Stomach (tissue), 4 donors: ENCODE data around the gene ITPR1.

Experiments
- POLR2A ChIP-seq, 4 donors: fragments of 450-650 bp; IDR thresholded peaks; one replicate each; pipeline ENCODE4 v1.6.1; 2016; ENCODE audit warnings: antibody characterized with exemption in 4 of 4, control low read depth in 2 of 4, mild to moderate bottlenecking in 1 of 4, moderate library complexity in 1 of 4
- TF ChIP-seq, protein P1 (sequence below), 7 experiments: fragments of 450-650 bp in 4 of 7; fragments of 200-600 bp in 3 of 7; sonication (generic) in 3 of 7; IDR thresholded peaks; one replicate each; pipeline ENCODE4 v1.5.1; 2016 to 2019; ENCODE audit warnings: antibody characterized with exemption in 7 of 7, control low read depth in 2 of 7, mild to moderate bottlenecking in 1 of 7

DNA sequence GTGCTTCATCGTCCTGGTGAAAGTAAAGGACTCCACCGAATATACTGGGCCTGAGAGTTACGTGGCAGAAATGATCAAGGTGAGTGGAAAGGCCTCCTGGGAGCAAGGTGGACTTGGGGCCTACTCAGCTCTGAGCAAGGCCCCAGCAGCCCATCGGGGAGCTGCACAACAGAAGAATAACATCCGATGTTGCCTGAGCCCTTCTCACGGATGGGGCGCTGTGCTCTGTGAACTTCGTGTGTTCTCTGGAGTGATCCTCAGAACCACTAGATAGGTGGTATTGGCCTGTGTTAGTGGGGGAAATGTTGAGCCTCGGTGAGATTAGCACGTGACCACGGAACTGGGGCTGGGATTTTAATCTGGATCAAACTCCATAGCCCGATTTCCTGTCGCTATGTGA is 325.0 kb downstream of the ITPR1 start:
- TF ChIP-seq, protein P1, sequence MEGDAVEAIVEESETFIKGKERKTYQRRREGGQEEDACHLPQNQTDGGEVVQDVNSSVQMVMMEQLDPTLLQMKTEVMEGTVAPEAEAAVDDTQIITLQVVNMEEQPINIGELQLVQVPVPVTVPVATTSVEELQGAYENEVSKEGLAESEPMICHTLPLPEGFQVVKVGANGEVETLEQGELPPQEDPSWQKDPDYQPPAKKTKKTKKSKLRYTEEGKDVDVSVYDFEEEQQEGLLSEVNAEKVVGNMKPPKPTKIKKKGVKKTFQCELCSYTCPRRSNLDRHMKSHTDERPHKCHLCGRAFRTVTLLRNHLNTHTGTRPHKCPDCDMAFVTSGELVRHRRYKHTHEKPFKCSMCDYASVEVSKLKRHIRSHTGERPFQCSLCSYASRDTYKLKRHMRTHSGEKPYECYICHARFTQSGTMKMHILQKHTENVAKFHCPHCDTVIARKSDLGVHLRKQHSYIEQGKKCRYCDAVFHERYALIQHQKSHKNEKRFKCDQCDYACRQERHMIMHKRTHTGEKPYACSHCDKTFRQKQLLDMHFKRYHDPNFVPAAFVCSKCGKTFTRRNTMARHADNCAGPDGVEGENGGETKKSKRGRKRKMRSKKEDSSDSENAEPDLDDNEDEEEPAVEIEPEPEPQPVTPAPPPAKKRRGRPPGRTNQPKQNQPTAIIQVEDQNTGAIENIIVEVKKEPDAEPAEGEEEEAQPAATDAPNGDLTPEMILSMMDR (IDR thresholded peaks at IDR 0.05) = no peak
- no peak for TF ChIP-seq POLR2A (IDR thresholded peaks at IDR 0.05)
